ENCODE results near the gene PMEL.

DNA sequence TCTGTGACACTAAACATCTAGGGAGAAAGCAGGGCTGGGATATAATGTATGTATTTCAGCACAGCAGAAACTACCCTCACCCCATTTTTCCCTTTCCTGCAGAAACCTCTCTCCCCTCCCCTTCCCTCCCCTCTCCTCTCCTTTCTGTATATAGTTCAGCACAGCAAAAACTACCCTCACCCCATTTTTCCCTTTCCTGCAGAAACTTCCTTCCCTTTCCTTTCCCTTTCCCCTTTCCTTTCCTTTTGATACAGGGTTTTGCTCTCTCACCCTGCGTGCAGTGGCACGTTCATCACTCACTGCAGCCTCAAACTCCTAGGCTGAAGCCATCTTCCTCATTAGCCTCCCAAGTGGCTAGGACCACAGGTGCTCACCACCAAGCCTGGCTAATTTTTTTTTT lies 2.1 kb downstream of the PMEL start:
- TF ChIP-seq, protein P1, sequence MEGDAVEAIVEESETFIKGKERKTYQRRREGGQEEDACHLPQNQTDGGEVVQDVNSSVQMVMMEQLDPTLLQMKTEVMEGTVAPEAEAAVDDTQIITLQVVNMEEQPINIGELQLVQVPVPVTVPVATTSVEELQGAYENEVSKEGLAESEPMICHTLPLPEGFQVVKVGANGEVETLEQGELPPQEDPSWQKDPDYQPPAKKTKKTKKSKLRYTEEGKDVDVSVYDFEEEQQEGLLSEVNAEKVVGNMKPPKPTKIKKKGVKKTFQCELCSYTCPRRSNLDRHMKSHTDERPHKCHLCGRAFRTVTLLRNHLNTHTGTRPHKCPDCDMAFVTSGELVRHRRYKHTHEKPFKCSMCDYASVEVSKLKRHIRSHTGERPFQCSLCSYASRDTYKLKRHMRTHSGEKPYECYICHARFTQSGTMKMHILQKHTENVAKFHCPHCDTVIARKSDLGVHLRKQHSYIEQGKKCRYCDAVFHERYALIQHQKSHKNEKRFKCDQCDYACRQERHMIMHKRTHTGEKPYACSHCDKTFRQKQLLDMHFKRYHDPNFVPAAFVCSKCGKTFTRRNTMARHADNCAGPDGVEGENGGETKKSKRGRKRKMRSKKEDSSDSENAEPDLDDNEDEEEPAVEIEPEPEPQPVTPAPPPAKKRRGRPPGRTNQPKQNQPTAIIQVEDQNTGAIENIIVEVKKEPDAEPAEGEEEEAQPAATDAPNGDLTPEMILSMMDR (IDR thresholded peaks at IDR 0.05 in 4 of 5, conservative IDR thresholded peaks at IDR 0.05 in 1 of 5), result no peak
- no peak for TF ChIP-seq POLR2A (IDR thresholded peaks at IDR 0.05)

All from gastrocnemius medialis (tissue), 4 donors.